CD4-positive, alpha-beta T cell treated with Interleukin-15 for 4 hours (primary cell): ENCODE measurements around the gene ERBB3.
A peak's percentile ranks its signal among the peaks of the same experiment; 100 is the strongest.

Experiments used
- DNase-seq: peaks from one replicate; pipeline ENCODE4 v3.0.0-alpha.2; 2020; ENCODE audit warnings: low spot score

ERBB3 gene

GRCh38 chr12:56137853-56138571 is 58.0 kb downstream of the ERBB3 start:
- DNase-seq: no peak

- no peak for DNase-seq
These were observed 62.2 kb downstream of the ERBB3 start for GRCh38 chr12:56141946-56142784.

GRCh38 chr12:56143217-56143616 is 63.3 kb downstream of the ERBB3 start:
- peak; percentile 41 for DNase-seq

- no peak for DNase-seq
These were observed 63.9 kb downstream of the ERBB3 start for GRCh38 chr12:56143870-56144269.

- DNase-seq: no peak
These were observed 65.3 kb downstream of the ERBB3 start for GRCh38 chr12:56145217-56145616.

GRCh38 chr12:56146492-56147460 is 66.8 kb downstream of the ERBB3 start:
- no peak for DNase-seq

GRCh38 chr12:56150563-56150962 is 70.6 kb downstream of the ERBB3 start:
- no peak for DNase-seq

GRCh38 chr12:56151672-56152131 is 71.7 kb downstream of the ERBB3 start:
- DNase-seq: peak; percentile 70

GRCh38 chr12:56152132-56152755 is 72.3 kb downstream of the ERBB3 start, which contains the start of gene MYL6B:
Gene MYL6B, plus strand, starts transcription at chr12:56152587. Its CDS starts 1,332 bp downstream, at chr12:56153919.
- DNase-seq: peak; percentile 92
